SK-MEL-5 (cell line): ENCODE measurements around the gene CDK15. TPM values are rescaled to one million over a fixed set of nuclear protein-coding genes. Genes with fewer than 3 reads are reported as not detected.

Source experiments
- DNase-seq: peaks from one replicate; pipeline ENCODE4 v3.0.0-alpha.2; 2016; ENCODE audit warnings: low read depth, low spot score
- in situ Hi-C: cut with HindIII; loops from 2 replicates; pipeline ENCODE4 v1.10.0; 2016; ENCODE audit warnings: low sequenced_read_pairs, high pct_unique_total_duplicates, low pct_unique_long_range_greater_than_20kb
- total RNA-seq: library from RNA; depleted of rRNA; stranded (reverse); fragments of >200 nt; shearing (Covaris generic); gene quantifications from 2 replicates; pipeline ENCODE4 v1.2.3, GENCODE V29; 2014

Gene CDK15
- total RNA-seq, 1 experiment from 2014 or later: 0.95 TPM

DNA sequence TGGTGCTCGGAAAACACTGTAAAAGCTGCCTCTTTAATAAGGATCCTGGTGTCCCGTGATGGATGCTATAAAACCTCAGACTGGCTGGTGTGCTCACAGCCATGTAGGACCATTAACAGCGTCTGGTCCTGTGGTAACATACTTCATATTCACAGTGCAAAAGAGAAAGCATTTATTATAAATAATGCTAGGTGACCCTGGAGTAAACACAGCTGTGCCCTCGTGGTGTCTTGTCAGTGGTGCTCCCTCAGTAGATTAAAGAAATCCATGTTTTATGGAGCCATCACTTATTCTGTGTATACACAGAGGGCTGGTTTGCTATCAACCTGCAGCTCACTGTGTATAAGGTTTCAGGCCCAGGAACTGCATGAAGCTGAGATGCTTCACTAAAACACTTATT is 106.9 kb downstream of the CDK15 start:
- no peak for DNase-seq
- in situ Hi-C loops: no loop called here

DNA sequence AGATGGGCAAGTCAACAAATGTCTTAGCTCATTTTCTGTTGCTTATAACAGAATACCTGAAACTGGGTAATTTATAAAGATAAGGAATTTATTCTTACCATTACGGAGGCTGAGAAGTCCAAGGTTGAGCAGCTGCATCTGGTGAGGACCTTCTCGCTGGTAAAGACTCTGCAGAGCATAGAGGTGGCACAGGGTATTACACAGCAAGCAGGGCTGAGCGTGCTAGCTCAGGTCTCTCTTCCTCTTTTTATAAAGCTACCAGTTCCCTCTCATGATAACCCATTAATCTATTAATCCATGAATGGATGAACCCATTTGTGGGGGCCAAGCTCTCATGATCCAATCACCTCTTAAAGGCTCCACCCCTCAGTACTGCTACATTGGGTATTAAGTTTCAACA is 109.1 kb downstream of the CDK15 start:
- no peak for DNase-seq
- in situ Hi-C loops: no loop called here

GRCh38 chr2:201916565-201916964 is 110.2 kb downstream of the CDK15 start:
- in situ Hi-C loops: no loop called here
- DNase-seq: no peak

- in situ Hi-C loops: no loop called here
- DNase-seq: no peak
Measured at GRCh38 chr2:201918616-201919307, 112.4 kb downstream of the CDK15 start.

DNA sequence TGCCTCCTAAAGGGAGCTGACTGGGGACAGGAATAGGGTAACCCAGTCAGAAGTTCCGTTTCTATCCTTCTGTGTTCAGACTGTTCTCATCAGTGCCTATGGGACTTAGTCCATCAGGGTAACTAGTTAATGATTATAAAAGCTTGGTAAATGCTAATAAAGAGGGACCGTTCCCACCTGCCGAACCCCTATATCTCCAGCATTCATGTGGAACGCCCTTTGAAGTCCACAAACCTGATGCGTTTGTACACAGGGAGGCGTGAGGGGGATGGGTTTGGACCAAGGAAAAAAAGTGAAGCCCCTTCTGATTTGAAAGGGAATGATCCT is 112.9 kb downstream of the CDK15 start:
- DNase-seq: no peak
- in situ Hi-C loops: no loop called here

GRCh38 chr2:201923436-201924328 is 117.3 kb downstream of the CDK15 start:
- in situ Hi-C loops: no loop called here
- no peak for DNase-seq

DNA sequence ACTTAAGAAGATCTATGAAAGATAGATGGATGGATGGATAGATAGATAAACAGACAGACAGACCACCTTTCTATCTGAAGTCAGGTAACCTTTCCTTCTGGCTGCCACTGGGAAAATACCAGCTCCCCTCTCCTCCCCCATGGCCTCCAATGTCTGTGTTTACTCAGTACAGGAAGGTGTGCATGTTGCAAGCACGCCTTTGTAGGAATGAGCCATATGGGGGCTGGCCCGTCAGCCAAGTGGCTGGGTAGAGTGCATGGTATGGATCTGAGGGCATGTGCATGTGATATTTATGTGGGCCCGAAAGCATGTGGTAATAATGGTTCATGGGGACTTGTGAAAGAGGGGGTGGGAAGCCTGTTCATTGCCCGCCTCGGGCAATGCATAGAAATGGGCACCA is 118.1 kb downstream of the CDK15 start:
- in situ Hi-C loops: no loop called here
- no peak for DNase-seq

DNA sequence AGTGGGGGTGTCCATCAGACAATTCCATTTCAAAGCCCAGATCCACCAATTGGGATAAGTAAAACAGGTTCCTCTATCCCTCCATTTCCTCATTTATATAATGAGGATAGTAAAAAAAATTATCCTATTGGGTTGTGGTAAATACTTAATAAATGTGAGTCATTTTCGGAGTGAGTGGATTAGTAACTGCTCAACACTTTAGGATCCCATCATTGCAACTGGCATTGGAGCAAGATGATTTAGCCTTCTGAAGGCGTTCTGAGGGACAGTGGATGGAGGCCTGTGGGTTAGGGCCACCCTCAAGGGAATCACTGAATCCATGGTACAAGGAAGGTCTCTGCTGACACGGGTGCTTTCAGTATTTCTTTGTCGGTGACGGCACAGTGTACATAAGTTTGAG is 118.7 kb downstream of the CDK15 start:
- in situ Hi-C loops: no loop called here
- DNase-seq: no peak

- no peak for DNase-seq
- in situ Hi-C loops: no loop called here
Measured at GRCh38 chr2:201926067-201926466, 119.7 kb downstream of the CDK15 start.

DNA sequence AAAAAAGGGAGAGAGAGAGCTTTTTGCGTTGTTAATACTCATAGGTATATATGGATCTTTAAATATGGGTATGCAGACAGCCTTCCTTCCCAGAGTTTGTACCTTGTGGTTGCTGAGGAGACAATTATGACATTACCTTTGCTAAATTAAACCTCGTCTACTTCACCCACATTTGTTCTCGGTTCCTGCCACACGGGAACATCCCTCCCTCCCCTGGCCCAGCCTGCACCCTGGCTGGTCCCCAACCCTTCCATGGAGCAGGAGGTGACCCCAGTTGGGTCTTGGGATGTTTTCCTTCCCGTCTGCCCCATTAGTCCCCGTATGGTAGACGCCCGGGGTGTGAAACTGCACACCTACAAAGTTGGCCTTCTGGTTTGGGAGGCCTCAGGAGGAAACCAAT is 122.0 kb downstream of the CDK15 start:
- no peak for DNase-seq
- in situ Hi-C loops: no loop called here

DNA sequence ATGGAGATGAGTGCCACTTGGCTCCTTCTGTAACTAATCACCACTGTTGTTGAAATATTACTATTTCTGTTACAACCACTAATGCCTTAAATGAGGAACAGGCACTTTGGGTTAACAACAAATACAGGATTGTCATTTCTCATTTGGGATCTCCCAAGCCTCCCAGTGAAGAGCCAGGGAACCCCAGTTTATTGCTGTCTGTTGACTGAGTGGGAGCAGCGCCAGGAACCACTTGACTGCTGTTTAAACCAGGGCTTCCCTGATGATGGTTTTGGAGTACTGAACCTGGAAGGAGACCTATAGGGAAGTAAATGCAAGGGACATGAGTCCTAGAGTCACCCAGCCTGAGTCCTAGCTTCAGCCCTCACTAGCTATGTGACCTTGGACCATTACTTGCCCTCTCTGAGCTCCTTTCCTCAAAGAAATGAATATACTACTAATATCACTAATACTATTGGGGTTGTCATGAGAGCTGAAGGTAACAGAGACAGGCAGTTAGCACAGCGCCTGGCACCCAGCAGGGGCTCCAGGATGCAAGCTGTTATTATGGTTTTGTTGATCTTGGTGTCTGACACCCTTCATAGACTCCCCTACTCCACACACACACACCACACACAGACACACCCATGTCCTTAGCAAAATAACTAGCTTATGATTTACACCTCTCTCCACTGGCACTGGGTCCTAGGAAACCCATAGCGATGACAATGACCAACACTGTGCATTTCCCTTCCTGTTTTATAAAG is 123.1 kb downstream of the CDK15 start:
- in situ Hi-C loops: no loop called here
- no peak for DNase-seq

GRCh38 chr2:201930043-201930442 is 123.7 kb downstream of the CDK15 start:
- DNase-seq: no peak
- in situ Hi-C loops: no loop called here

DNA sequence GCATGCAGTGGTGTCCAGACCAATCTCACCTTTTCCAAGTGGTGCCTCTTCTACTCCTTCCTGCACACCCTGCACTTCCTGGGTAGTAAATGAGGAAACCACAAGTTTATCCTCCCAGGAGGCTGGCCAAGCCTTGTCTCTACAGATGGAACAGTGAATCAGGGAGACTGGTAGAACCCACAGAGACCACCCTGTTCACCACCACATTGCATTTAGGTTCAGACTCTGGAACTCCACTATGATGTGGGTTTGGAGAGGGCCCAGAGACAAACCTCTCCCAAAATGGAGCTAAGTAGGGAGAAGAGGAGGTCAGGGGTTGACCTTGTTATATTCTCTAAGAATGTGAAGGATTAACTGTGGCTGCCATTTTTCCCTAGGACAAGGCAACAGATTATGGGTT is 124.5 kb downstream of the CDK15 start:
- in situ Hi-C loops: no loop called here
- DNase-seq: no peak

DNA sequence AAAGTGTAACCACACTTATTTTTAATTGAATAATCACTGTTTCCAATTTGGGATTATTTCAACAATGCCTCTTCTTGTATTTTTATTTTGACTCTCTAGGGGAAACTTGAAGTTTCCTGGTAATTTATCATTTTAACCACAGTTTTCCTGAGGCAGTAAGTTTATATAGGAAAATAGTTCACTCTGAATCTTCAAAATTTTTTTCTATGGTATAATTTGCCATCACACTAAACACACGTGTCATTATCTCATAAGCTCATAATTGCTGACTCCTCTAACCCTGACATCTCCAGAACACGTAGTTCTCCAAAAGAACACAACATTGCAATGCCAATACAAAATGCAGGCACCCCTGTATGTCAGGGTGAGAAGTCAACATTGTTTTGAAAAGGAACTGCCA is 125.1 kb downstream of the CDK15 start:
- DNase-seq: no peak
- in situ Hi-C loops: no loop called here

- in situ Hi-C loops: no loop called here
- DNase-seq: no peak
Measured at GRCh38 chr2:201931951-201932350, 125.6 kb downstream of the CDK15 start.

GRCh38 chr2:201932511-201932910 is 126.2 kb downstream of the CDK15 start:
- no peak for DNase-seq
- in situ Hi-C loops: no loop called here

DNA sequence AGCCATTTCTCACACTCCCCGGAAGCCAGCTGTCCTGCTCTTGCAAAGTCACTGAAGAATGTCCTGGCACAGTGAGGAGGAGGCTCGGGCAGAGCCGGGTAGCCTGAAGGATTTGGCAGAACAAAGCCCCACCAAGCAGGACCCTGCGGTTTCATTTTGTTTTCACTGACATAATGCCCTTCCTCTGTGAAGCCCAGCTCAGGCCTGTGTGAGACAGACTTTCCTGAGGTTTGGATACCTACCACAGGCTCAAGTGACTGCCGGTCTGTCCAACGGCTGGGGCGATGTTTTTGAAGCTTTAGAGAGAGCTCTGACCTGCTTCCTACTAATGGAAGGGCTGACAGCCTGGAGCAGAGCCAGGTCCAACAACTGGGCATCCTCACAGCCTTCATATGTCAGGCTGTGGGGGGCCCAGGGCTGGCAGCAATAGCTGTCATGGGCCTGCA is 127.5 kb downstream of the CDK15 start:
- no peak for DNase-seq
- in situ Hi-C loops: no loop called here

GRCh38 chr2:201936817-201937216 is 130.5 kb downstream of the CDK15 start:
- in situ Hi-C loops: no loop called here
- DNase-seq: peak; percentile 7
